ENCODE results near the gene SLC26A9. TPM values are rescaled to one million over a fixed set of nuclear protein-coding genes. Genes with fewer than 3 reads are reported as not detected.

SLC26A9 gene
- polyA plus RNA-seq, 1 of the 3 experiments (the other 2 are of a cell fraction) = not detected

- Histone ChIP-seq H3K4me3 (ENCODE audit: low read depth in 2 of 2, low read length in 1 of 2) (no peak overlapping the region), H3K36me3 (replicated peaks in 1 of 2; ENCODE audit: control insufficient read depth in 1 of 2, insufficient read depth in 2 of 2, low read length in 1 of 2) (no peaks in the 10 kb centered on the region), H3K9ac (no peak overlapping the region), H3K79me2 (ENCODE audit: insufficient read depth) (no peaks in the 10 kb centered on the region), H3K4me2 (no peak overlapping the region), H3K27me3 (ENCODE audit: insufficient read depth) (no peaks in the 10 kb centered on the region), H3K27ac (ENCODE audit: low read depth in 2 of 2, low read length in 1 of 2) (no peak overlapping the region), H4K20me1 (ENCODE audit: insufficient read depth) (no peaks in the 10 kb centered on the region), H3K9me3 (no peaks in the 10 kb centered on the region), H3K9me2 (no peaks in the 10 kb centered on the region), H3F3A (replicated peaks; ENCODE audit: insufficient read depth) (no peaks in the 10 kb centered on the region), H3K4me1 (ENCODE audit: control insufficient read depth in 1 of 2, insufficient read depth in 2 of 2, low read depth in 1 of 2, low read length in 1 of 2) (peaks cover 0 to 2% of the 10 kb centered on the region in 2 experiments; a peak in 1 of 4 replicates), H2AFZ (ENCODE audit: low read depth) (no peak overlapping the region)
- ChIA-PET CTCF (interaction anchor here (0.7 to 2.1 kb wide), 4 partner anchors 54 to 261 kb away, joined by 3 to 8 read pairs (median 5); no protein-coding TSS in a partner anchor), POLR2A (no interaction called here)
- TF ChIP-seq USF2 (IDR thresholded peaks at IDR 0.05; ENCODE audit: borderline replicate concordance, low read depth, low read length) = no peak
- TF ChIP-seq IRF3 (IDR thresholded peaks at IDR 0.05; ENCODE audit: low read depth, low read length) = no peak
- TF ChIP-seq FOSL2 (IDR thresholded peaks at IDR 0.05; ENCODE audit: borderline replicate concordance, low read depth) = no peak
- TF ChIP-seq TEAD4 (IDR thresholded peaks at IDR 0.05; ENCODE audit: borderline replicate concordance, insufficient read depth) = no peak
- TF ChIP-seq YY1 (IDR thresholded peaks at IDR 0.05; ENCODE audit: low read depth) = no peak
- TF ChIP-seq PBX3 (IDR thresholded peaks at IDR 0.05) = no peak
- no peak for TF ChIP-seq RCOR1 (IDR thresholded peaks at IDR 0.05; ENCODE audit: low read length)
- TF ChIP-seq USF1 (IDR thresholded peaks at IDR 0.05; ENCODE audit: borderline replicate concordance, low read depth) = no peak
- TF ChIP-seq EZH2phosphoT487 (IDR thresholded peaks at IDR 0.05; ENCODE audit: borderline replicate concordance, low read depth) = no peak
- TF ChIP-seq TCF12 (IDR thresholded peaks at IDR 0.05) = no peak
- peak; percentile 36 for DNase-seq
- WGBS (ENCODE audit: low lambda C conversion rate) = 64% methylated on average over 11 of the region's 11 CpGs
Measured at GRCh38 chr1:205972491-205973168, 29.4 kb upstream of the SLC26A9 start.

GRCh38 chr1:205972081-205972480 is 28.8 kb upstream of the SLC26A9 start:
- WGBS (ENCODE audit: low lambda C conversion rate) = 71% methylated on average over 4 of the region's 4 CpGs
- Histone ChIP-seq H3K9ac (no peak overlapping the region), H3K4me3 (ENCODE audit: low read depth in 2 of 2, low read length in 1 of 2) (no peak overlapping the region), H3K9me2 (no peaks in the 10 kb centered on the region), H3K9me3 (no peaks in the 10 kb centered on the region), H3K79me2 (ENCODE audit: insufficient read depth) (no peaks in the 10 kb centered on the region), H3K4me1 (ENCODE audit: control insufficient read depth in 1 of 2, insufficient read depth in 2 of 2, low read depth in 1 of 2, low read length in 1 of 2) (peaks cover 0 to 2% of the 10 kb centered on the region in 2 experiments; a peak in 1 of 4 replicates), H3K4me2 (no peak overlapping the region), H4K20me1 (ENCODE audit: insufficient read depth) (no peaks in the 10 kb centered on the region), H3K36me3 (replicated peaks in 1 of 2; ENCODE audit: control insufficient read depth in 1 of 2, insufficient read depth in 2 of 2, low read length in 1 of 2) (no peaks in the 10 kb centered on the region), H2AFZ (ENCODE audit: low read depth) (no peak overlapping the region), H3K27ac (ENCODE audit: low read depth in 2 of 2, low read length in 1 of 2) (no peak overlapping the region), H3F3A (replicated peaks; ENCODE audit: insufficient read depth) (no peaks in the 10 kb centered on the region), H3K27me3 (ENCODE audit: insufficient read depth) (no peaks in the 10 kb centered on the region)
- CTCF ChIA-PET = interaction anchor here (0.7 to 2.5 kb wide), 6 partner anchors 53 to 314 kb away, joined by 3 to 10 read pairs (median 5); no protein-coding TSS in a partner anchor
- POLR2A ChIA-PET = no interaction called here
- DNase-seq = no peak
- TF ChIP-seq NRF1 (IDR thresholded peaks at IDR 0.05; ENCODE audit: low read depth, low read length) (no peak), EP300 (IDR thresholded peaks at IDR 0.05; ENCODE audit: borderline replicate concordance in 1 of 2, low read depth in 1 of 2, low read length in 1 of 2) (no peak), MXI1 (IDR thresholded peaks at IDR 0.05; ENCODE audit: low read depth, low read length) (no peak), POLR2AphosphoS5 (IDR thresholded peaks at IDR 0.05; ENCODE audit: low read depth, low read length) (no peak)
